ENCODE measurements around the gene TBC1D30. TPM values are rescaled to one million over a fixed set of nuclear protein-coding genes. Genes with fewer than 3 reads are reported as not detected.

TBC1D30 gene
- polyA plus RNA-seq, 2 of the 4 experiments (the other 2 are of a cell fraction), result 0.65 to 3.5 TPM

DNA sequence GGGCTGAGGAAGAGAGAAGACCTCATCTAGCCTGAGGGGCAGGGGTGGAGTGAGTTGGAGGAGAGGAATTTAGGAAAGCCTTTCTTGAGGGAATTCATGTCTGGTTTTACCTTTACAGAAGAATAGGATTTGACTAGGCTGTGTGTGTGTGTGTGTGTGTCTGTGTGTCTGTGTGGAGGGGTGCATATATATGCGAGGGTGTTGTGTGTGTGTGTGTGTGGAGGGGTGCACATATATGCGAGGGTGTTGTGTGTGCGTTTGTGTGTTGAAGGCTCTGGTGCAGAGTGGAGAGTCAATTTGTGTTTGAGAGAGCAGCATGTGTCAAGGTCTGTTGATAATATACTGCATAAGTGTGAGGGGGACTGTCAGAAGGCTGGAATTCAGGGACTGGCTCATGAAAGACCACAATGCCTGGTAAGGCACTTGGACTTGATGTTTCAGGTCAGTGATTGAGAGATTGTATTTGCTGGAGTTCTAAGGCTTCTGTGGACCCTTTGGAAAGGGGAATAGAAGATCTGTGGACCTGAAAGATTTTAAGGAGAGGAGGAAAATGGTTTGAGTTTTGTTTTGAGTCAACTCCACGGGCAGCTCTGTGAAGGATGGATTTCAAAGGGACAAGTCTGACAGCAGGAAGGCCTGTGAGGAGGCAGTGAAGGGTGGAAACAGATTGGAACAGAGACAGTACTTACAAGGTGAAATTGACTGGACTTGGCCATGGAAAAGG lies 34.6 kb downstream of the TBC1D30 start:
- Histone ChIP-seq H3K9me3 (no peaks in the 10 kb centered on the region), H3K27ac (no peak overlapping the region), H3K4me3 (no peak overlapping the region), H3K4me1 (no peaks in the 10 kb centered on the region), H3K4me2 (no peak overlapping the region)
- FAIRE-seq (no peak), ATAC-seq (no peak), DNase-seq (ENCODE audit: low read depth in 1 of 2, low spot score in 1 of 2) (no peak)
- WGBS (ENCODE audit: missing lambda C conversion rate), result 56% methylated on average over 4 of the region's 4 CpGs
- POLR2A ChIA-PET, result no interaction called here
- CTCF ChIA-PET, result no interaction called here
- no peak for TF ChIP-seq HOXA7 (CRISPR knock-in tag; IDR thresholded peaks at IDR 0.05)
- TF ChIP-seq NFE2L2 (conservative IDR thresholded peaks at IDR 0.05; ENCODE audit: low read length), result no peak
- TF ChIP-seq TP53 (CRISPR knock-in tag; IDR thresholded peaks at IDR 0.05), result no peak
- TF ChIP-seq, protein P1, sequence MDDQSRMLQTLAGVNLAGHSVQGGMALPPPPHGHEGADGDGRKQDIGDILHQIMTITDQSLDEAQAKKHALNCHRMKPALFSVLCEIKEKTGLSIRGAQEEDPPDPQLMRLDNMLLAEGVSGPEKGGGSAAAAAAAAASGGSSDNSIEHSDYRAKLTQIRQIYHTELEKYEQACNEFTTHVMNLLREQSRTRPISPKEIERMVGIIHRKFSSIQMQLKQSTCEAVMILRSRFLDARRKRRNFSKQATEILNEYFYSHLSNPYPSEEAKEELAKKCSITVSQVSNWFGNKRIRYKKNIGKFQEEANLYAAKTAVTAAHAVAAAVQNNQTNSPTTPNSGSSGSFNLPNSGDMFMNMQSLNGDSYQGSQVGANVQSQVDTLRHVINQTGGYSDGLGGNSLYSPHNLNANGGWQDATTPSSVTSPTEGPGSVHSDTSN (IDR thresholded peaks at IDR 0.05), result no peak
- TF ChIP-seq RFX5 (IDR thresholded peaks at IDR 0.05), result no peak
- TF ChIP-seq ELK1 (IDR thresholded peaks at IDR 0.05; ENCODE audit: low read depth, low read length), result no peak
- no peak for TF ChIP-seq ZC3H11A (IDR thresholded peaks at IDR 0.05)
- no peak for TF ChIP-seq CEBPB (IDR thresholded peaks at IDR 0.05)
- TF ChIP-seq MYC (IDR thresholded peaks at IDR 0.05; ENCODE audit: borderline replicate concordance, low read length), result no peak

GRCh38 chr12:64860446-64860998 lies 36.1 kb downstream of the TBC1D30 start:
- H3K27ac ChIP-seq, result no peak overlapping the region
- 53% methylated on average over 4 of the region's 4 CpGs for WGBS (ENCODE audit: missing lambda C conversion rate)
- CTCF ChIA-PET, result interaction anchor here (1.0 kb wide), 1 partner anchor 30 kb away, joined by 4 read pairs; no protein-coding TSS in a partner anchor
- H3K4me3 ChIP-seq, result no peak overlapping the region
- no peak for DNase-seq (ENCODE audit: low read depth in 1 of 2, low spot score in 1 of 2)
- no peaks in the 10 kb centered on the region for H3K9me3 ChIP-seq
- POLR2A ChIA-PET, result no interaction called here
- no peak for ATAC-seq
- no peak for FAIRE-seq
- no peak for TF ChIP-seq MAX (IDR thresholded peaks at IDR 0.05)
- TF ChIP-seq GATA3 (IDR thresholded peaks at IDR 0.05; ENCODE audit: borderline replicate concordance), result no peak
- TF ChIP-seq FOSL2 (IDR thresholded peaks at IDR 0.05), result no peak
- TF ChIP-seq FOSL2 (CRISPR knock-in tag; IDR thresholded peaks at IDR 0.05), result no peak
- TF ChIP-seq RARB (CRISPR knock-in tag; IDR thresholded peaks at IDR 0.05), result no peak
- TF ChIP-seq CEBPB (IDR thresholded peaks at IDR 0.05), result no peak
- no peak for TF ChIP-seq MAZ (IDR thresholded peaks at IDR 0.05; ENCODE audit: borderline replicate concordance, low read depth, low read length)
- TF ChIP-seq ZSCAN20 (CRISPR knock-in tag; IDR thresholded peaks at IDR 0.05), result no peak
- TF ChIP-seq, protein P2, sequence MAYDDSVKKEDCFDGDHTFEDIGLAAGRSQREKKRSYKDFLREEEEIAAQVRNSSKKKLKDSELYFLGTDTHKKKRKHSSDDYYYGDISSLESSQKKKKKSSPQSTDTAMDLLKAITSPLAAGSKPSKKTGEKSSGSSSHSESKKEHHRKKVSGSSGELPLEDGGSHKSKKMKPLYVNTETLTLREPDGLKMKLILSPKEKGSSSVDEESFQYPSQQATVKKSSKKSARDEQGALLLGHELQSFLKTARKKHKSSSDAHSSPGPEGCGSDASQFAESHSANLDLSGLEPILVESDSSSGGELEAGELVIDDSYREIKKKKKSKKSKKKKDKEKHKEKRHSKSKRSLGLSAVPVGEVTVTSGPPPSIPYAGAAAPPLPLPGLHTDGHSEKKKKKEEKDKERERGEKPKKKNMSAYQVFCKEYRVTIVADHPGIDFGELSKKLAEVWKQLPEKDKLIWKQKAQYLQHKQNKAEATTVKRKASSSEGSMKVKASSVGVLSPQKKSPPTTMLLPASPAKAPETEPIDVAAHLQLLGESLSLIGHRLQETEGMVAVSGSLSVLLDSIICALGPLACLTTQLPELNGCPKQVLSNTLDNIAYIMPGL (CRISPR knock-in tag; IDR thresholded peaks at IDR 0.05; ENCODE audit: borderline replicate concordance), result no peak
- no peak for TF ChIP-seq HOXA7 (CRISPR knock-in tag; IDR thresholded peaks at IDR 0.05)
- TF ChIP-seq CHD4 (IDR thresholded peaks at IDR 0.05; ENCODE audit: borderline replicate concordance), result no peak
- no peak for TF ChIP-seq SMC3 (IDR thresholded peaks at IDR 0.05)
- no peak for TF ChIP-seq NR3C1 (IDR thresholded peaks at IDR 0.05)
- TF ChIP-seq ZNF302 (CRISPR knock-in tag; IDR thresholded peaks at IDR 0.05), result no peak
- TF ChIP-seq ZFP36 (IDR thresholded peaks at IDR 0.05; ENCODE audit: borderline replicate concordance, partially characterized antibody), result no peak
- TF ChIP-seq HOXB5 (CRISPR knock-in tag; IDR thresholded peaks at IDR 0.05), result no peak
- TF ChIP-seq, protein P3, sequence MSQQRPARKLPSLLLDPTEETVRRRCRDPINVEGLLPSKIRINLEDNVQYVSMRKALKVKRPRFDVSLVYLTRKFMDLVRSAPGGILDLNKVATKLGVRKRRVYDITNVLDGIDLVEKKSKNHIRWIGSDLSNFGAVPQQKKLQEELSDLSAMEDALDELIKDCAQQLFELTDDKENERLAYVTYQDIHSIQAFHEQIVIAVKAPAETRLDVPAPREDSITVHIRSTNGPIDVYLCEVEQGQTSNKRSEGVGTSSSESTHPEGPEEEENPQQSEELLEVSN (IDR thresholded peaks at IDR 0.05; ENCODE audit: borderline replicate concordance, low read depth), result no peak
- H3K4me1 ChIP-seq, result no peaks in the 10 kb centered on the region
- H3K4me2 ChIP-seq, result no peak overlapping the region

All from A549 (cell line).